H9 (cell line): ENCODE data around the gene OR2AT4. TPM values are rescaled to one million over a fixed set of nuclear protein-coding genes. Genes with fewer than 3 reads are reported as not detected.
"Not testable (repeated sequence)": the region's sequence is repeated elsewhere in the genome, so short reads cannot be mapped to it uniquely, and the experiment has no call there.

Experiments used
- DNase-seq: peaks from one replicate; pipeline ENCODE4 v3.0.0-alpha.2; 2017
- H2AFZ ChIP-seq: one replicate; pipeline ENCODE4 v1.6.1; 2013; ENCODE audit warnings: mild to moderate bottlenecking, low read length, control low read depth, moderate library complexity
- H2AK5ac ChIP-seq: 2 replicates; pipeline ENCODE4 v1.6.1; 2013; ENCODE audit warnings: low read length, control low read depth, mixed read lengths; ENCODE audit not compliant: insufficient read length
- H2BK120ac ChIP-seq: one replicate; pipeline ENCODE4 v1.6.1; 2013; ENCODE audit warnings: low read depth, mild to moderate bottlenecking, low read length, control low read depth, inconsistent platforms; ENCODE audit not compliant: poor library complexity, severe bottlenecking
- H2BK12ac ChIP-seq: 2 replicates; pipeline ENCODE4 v1.6.1; 2013; ENCODE audit warnings: low read length, control low read depth, mixed read lengths, low read depth; ENCODE audit not compliant: insufficient read length
- H2BK15ac ChIP-seq: 2 replicates; pipeline ENCODE4 v1.6.1; 2013; ENCODE audit warnings: low read depth, low read length, control low read depth
- H2BK20ac ChIP-seq: one replicate; pipeline ENCODE4 v1.6.1; 2013; ENCODE audit warnings: low read depth, mild to moderate bottlenecking, low read length, control low read depth, inconsistent platforms; ENCODE audit not compliant: poor library complexity, severe bottlenecking
- H2BK5ac ChIP-seq: 2 replicates; pipeline ENCODE4 v1.6.1; 2013; ENCODE audit warnings: low read length, control low read depth, mixed read lengths; ENCODE audit not compliant: insufficient read length
- H3K14ac ChIP-seq: 2 replicates; pipeline ENCODE4 v1.6.1; 2013; ENCODE audit warnings: low read length, control low read depth; ENCODE audit not compliant: insufficient read depth
- H3K18ac ChIP-seq: 2 replicates; pipeline ENCODE4 v1.6.1; 2013; ENCODE audit warnings: low read depth, mild to moderate bottlenecking, mixed read lengths, low read length, control low read depth; ENCODE audit not compliant: insufficient read length
- H3K23ac ChIP-seq: 2 replicates; pipeline ENCODE4 v1.6.1; 2013; ENCODE audit warnings: low read length, control low read depth, mixed read lengths, low read depth; ENCODE audit not compliant: insufficient read length
- H3K23me2 ChIP-seq: 2 replicates; pipeline ENCODE4 v1.6.1; 2013; ENCODE audit warnings: low read depth, mild to moderate bottlenecking, mixed read lengths, low read length, control low read depth; ENCODE audit not compliant: insufficient read length, poor library complexity, severe bottlenecking
- H3K27ac ChIP-seq: 2 replicates; pipeline ENCODE4 v1.5.1; 2013; ENCODE audit warnings: low read length, control low read depth, mixed read lengths, low read depth; ENCODE audit not compliant: insufficient read length
- H3K27me3 ChIP-seq: 2 replicates; pipeline ENCODE4 v1.6.1; 2013; ENCODE audit warnings: low read length, control low read depth, inconsistent platforms; ENCODE audit not compliant: insufficient read depth
- H3K4ac ChIP-seq: 2 replicates; pipeline ENCODE4 v1.6.1; 2013; ENCODE audit warnings: low read depth, mild to moderate bottlenecking, control low read depth, inconsistent platforms, low read length, moderate library complexity
- H3K4me1 ChIP-seq: 2 replicates; pipeline ENCODE4 v1.6.1; 2013; ENCODE audit warnings: low read length, control low read depth, inconsistent platforms; ENCODE audit not compliant: insufficient read depth
- H3K4me2 ChIP-seq: 2 replicates; pipeline ENCODE4 v1.6.1; 2013; ENCODE audit warnings: low read length, control low read depth, mixed read lengths; ENCODE audit not compliant: insufficient read length, insufficient read depth
- H3K56ac ChIP-seq: 2 replicates; pipeline ENCODE4 v1.6.1; 2013; ENCODE audit warnings: low read depth, mild to moderate bottlenecking, mixed read lengths, low read length, control low read depth; ENCODE audit not compliant: insufficient read length
- H3K79me1 ChIP-seq: 2 replicates; pipeline ENCODE4 v1.6.1; 2013; ENCODE audit warnings: low read depth, mild to moderate bottlenecking, moderate library complexity, low read length, control low read depth, inconsistent platforms; ENCODE audit not compliant: insufficient read depth, poor library complexity, severe bottlenecking
- H3K79me2 ChIP-seq: 2 replicates; pipeline ENCODE4 v1.6.1; 2013; ENCODE audit warnings: low read length, control low read depth, inconsistent platforms; ENCODE audit not compliant: insufficient read depth
- H3K9ac ChIP-seq: 2 replicates; pipeline ENCODE4 v1.6.1; 2013; ENCODE audit warnings: low read length, control low read depth, mixed read lengths; ENCODE audit not compliant: insufficient read length; ENCODE audit errors: extremely low read depth
- H3K9me3 ChIP-seq: one replicate; pipeline ENCODE4 v1.6.1; 2013; ENCODE audit warnings: low read depth, low read length, inconsistent platforms; ENCODE audit not compliant: control insufficient read depth
- H3T11ph ChIP-seq: one replicate; pipeline ENCODE4 v1.6.1; 2013; ENCODE audit warnings: mild to moderate bottlenecking, low read length, control low read depth, inconsistent platforms
- H4K20me1 ChIP-seq: one replicate; pipeline ENCODE4 v1.6.1; 2013; ENCODE audit not compliant: control insufficient read depth, insufficient read length, insufficient read depth
- H4K5ac ChIP-seq: 2 replicates; pipeline ENCODE4 v1.6.1; 2013; ENCODE audit warnings: low read depth, mild to moderate bottlenecking, mixed read lengths, low read length, control low read depth; ENCODE audit not compliant: insufficient read length
- H4K8ac ChIP-seq: replicated peaks from 2 replicates; pipeline ENCODE4 v1.6.1; 2013; ENCODE audit warnings: low read length, control low read depth, mixed read lengths, low read depth; ENCODE audit not compliant: insufficient read length
- H4K91ac ChIP-seq: 2 replicates; pipeline ENCODE4 v1.6.1; 2013; ENCODE audit warnings: low read depth, mild to moderate bottlenecking, moderate library complexity, mixed read lengths, low read length, control low read depth; ENCODE audit not compliant: insufficient read length
- H3K27ac Mint-ChIP-seq, 3 experiments: 2 replicates in 2 of 3; 3 replicates in 1 of 3; pipeline ENCODE4 v1.8.0; 2020 to 2021; ENCODE audit warnings: mixed read lengths in 3 of 3, mild to moderate bottlenecking in 1 of 3, moderate library complexity in 1 of 3
- H3K27me3 Mint-ChIP-seq: 2 replicates; pipeline ENCODE4 v1.8.0; 2021; ENCODE audit warnings: low read depth, mild to moderate bottlenecking, moderate library complexity, mixed read lengths
- H3K36me3 Mint-ChIP-seq, 3 experiments: 2 replicates in 2 of 3; 3 replicates in 1 of 3; pipeline ENCODE4 v1.8.0; 2020 to 2021; ENCODE audit warnings: low read depth in 3 of 3, mixed read lengths in 3 of 3; ENCODE audit not compliant: insufficient read depth in 1 of 3
- H3K4me1 Mint-ChIP-seq, 2 experiments: 2 replicates each; pipeline ENCODE4 v1.8.0; 2020; ENCODE audit warnings: mixed read lengths in 2 of 2
- H3K4me3 Mint-ChIP-seq, 2 experiments: 2 replicates in 1 of 2; 3 replicates in 1 of 2; pipeline ENCODE4 v1.8.0; 2020 to 2021; ENCODE audit warnings: mild to moderate bottlenecking in 2 of 2, mixed read lengths in 2 of 2, moderate library complexity in 1 of 2
- H3K9me3 Mint-ChIP-seq, 2 experiments: 2 replicates in 1 of 2; 3 replicates in 1 of 2; pipeline ENCODE4 v1.8.0; 2020; ENCODE audit warnings: mild to moderate bottlenecking in 2 of 2, mixed read lengths in 2 of 2, moderate library complexity in 1 of 2
- WGBS: extraction: QIAGEN DNeasy Blood & Tissue Kit; methylation state at CpG from one replicate; pipeline ENCODE4 v1.1.7; 2013; ENCODE audit warnings: missing lambda C conversion rate, low lambda C conversion rate, mixed read lengths; ENCODE audit not compliant: insufficient read length; ENCODE audit errors: extremely low coverage; 5-methylcytosine and 5-hydroxymethylcytosine counted together
- total RNA-seq: library from RNA; stranded (reverse); gene quantifications from 2 replicates; pipeline ENCODE4 v1.2.1, GENCODE V29; 2021
- TF ChIP-seq, protein P1 (sequence below): fragments of 200-600 bp; sonication (generic); conservative IDR thresholded peaks from 3 replicates; pipeline ENCODE4 v1.8.0; 2021; ENCODE audit warnings: antibody characterized with exemption, mild to moderate bottlenecking

Gene OR2AT4
- total RNA-seq, 1 experiment from 2014 or later, result not detected

DNA sequence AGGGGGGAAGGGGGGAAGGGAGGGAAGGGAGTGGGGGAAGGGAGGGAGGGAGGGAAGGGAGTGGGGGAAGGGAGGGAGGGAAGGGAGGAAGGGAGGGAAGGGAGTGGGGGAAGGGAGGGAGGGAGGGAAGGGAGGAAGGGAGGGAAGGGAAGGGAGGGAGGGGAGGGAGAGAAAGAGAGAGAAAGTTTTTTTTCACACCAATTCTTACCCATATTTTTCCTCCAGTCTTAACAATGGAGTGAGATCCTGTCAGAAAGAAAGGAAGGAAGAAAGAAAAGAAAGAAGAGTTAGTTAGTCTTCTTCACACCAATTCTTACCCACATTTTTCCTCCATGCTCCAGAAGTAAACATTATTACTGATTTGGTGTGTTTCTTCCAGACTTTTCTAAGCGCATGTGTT is 3.0 kb upstream of the OR2AT4 start:
- no peak overlapping the region for H3T11ph ChIP-seq
- no peak overlapping the region for H3K23ac ChIP-seq
- H2AFZ ChIP-seq, result no peak overlapping the region
- H3K56ac ChIP-seq, result no peak overlapping the region
- no peak overlapping the region for H3K14ac ChIP-seq
- H3K4me2 ChIP-seq, result no peak overlapping the region
- H4K8ac ChIP-seq, result no peak overlapping the region
- H3K9me3 Mint-ChIP-seq, result peaks cover 10 to 11% of the 10 kb centered on the region in 2 experiments; a peak in 3 of 5 replicates
- DNase-seq, result no peak
- no peaks in the 10 kb centered on the region for H3K27me3 ChIP-seq
- peaks cover 0 to 5% (median 4%) of the 10 kb centered on the region in 3 experiments; a peak in 5 of 7 replicates for H3K36me3 Mint-ChIP-seq
- H2AK5ac ChIP-seq, result no peak overlapping the region
- no peak overlapping the region for H3K18ac ChIP-seq
- H3K9ac ChIP-seq, result no peak overlapping the region
- peaks cover 10% of the 10 kb centered on the region for H3K27me3 Mint-ChIP-seq
- H4K91ac ChIP-seq, result no peak overlapping the region
- no peaks in the 10 kb centered on the region for H3K9me3 ChIP-seq
- H3K23me2 ChIP-seq, result no peaks in the 10 kb centered on the region
- no peak overlapping the region for H4K5ac ChIP-seq
- peaks cover 9 to 12% of the 10 kb centered on the region in 2 experiments for H3K4me1 Mint-ChIP-seq
- H2BK20ac ChIP-seq, result no peak overlapping the region
- H2BK15ac ChIP-seq, result no peak overlapping the region
- H3K27ac Mint-ChIP-seq, result no peak overlapping the region
- H4K20me1 ChIP-seq, result no peaks in the 10 kb centered on the region
- H3K4me3 Mint-ChIP-seq, result no peak overlapping the region
- H3K79me2 ChIP-seq, result no peaks in the 10 kb centered on the region
- TF ChIP-seq, protein P1, sequence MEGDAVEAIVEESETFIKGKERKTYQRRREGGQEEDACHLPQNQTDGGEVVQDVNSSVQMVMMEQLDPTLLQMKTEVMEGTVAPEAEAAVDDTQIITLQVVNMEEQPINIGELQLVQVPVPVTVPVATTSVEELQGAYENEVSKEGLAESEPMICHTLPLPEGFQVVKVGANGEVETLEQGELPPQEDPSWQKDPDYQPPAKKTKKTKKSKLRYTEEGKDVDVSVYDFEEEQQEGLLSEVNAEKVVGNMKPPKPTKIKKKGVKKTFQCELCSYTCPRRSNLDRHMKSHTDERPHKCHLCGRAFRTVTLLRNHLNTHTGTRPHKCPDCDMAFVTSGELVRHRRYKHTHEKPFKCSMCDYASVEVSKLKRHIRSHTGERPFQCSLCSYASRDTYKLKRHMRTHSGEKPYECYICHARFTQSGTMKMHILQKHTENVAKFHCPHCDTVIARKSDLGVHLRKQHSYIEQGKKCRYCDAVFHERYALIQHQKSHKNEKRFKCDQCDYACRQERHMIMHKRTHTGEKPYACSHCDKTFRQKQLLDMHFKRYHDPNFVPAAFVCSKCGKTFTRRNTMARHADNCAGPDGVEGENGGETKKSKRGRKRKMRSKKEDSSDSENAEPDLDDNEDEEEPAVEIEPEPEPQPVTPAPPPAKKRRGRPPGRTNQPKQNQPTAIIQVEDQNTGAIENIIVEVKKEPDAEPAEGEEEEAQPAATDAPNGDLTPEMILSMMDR, result no peak
- H3K27ac ChIP-seq, result no peak overlapping the region
- WGBS, result no CpG with 5 or more reads among the region's 1 CpG
- H3K79me1 ChIP-seq, result no peaks in the 10 kb centered on the region
- H3K4me1 ChIP-seq, result peaks cover 2% of the 10 kb centered on the region; the same call in 1 of the 2 replicates
- no peak overlapping the region for H2BK5ac ChIP-seq
- H2BK12ac ChIP-seq, result no peak overlapping the region
- no peak overlapping the region for H3K4ac ChIP-seq
- no peak overlapping the region for H2BK120ac ChIP-seq

GRCh38 chr11:75098835-75099439 is 2.3 kb upstream of the OR2AT4 start:
- H3K4me2 ChIP-seq, H2BK5ac ChIP-seq, H3K27me3 ChIP-seq, H3K56ac ChIP-seq, H4K8ac ChIP-seq, H3K4me3 Mint-ChIP-seq, H4K20me1 ChIP-seq, H3K18ac ChIP-seq, H3K4me1 ChIP-seq, DNase-seq, H2AFZ ChIP-seq, H3K79me2 ChIP-seq, H3K14ac ChIP-seq, H2BK15ac ChIP-seq, H4K91ac ChIP-seq, H2BK120ac ChIP-seq, H3K23ac ChIP-seq, H3K4ac ChIP-seq, H3K23me2 ChIP-seq, H2BK20ac ChIP-seq, H3K9ac ChIP-seq, H2AK5ac ChIP-seq, H3K9me3 ChIP-seq, H4K5ac ChIP-seq, H3T11ph ChIP-seq, H3K79me1 ChIP-seq, H3K27ac ChIP-seq, H2BK12ac ChIP-seq, H3K36me3 Mint-ChIP-seq: not testable (repeated sequence)
- Mint-ChIP-seq H3K27ac (peak overlapping the region in 1 of 3 experiments; percentile 86; a peak in 1 of 7 replicates), H3K27me3 (peaks cover 14% of the 10 kb centered on the region), H3K9me3 (peaks cover 10 to 11% of the 10 kb centered on the region in 2 experiments; a peak in 3 of 5 replicates), H3K4me1 (peaks cover 9 to 12% of the 10 kb centered on the region in 2 experiments)
- no CpG with 5 or more reads among the region's 22 CpGs for WGBS
